ENCODE measurements around the gene C3orf85.

C3orf85 gene

DNA sequence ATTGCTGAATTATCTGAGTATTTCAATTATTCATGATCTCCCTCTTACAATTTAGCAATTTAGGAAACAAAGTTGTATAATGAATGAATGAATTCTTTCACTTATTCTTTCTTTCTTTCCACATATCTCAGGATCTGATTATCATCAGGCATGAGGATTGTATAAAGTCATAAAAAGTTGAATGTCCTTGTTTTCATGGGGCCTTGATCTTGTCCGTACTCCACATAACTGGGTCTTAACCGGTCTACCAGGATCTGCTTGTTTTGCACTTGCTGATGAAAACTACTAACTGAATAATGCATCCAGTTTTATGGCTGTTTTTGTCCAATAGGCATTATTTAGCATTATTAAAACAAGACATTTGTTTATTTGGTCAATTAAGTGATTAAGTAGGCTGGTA is 12.6 kb downstream of the C3orf85 start:
- TF ChIP-seq, protein P1, sequence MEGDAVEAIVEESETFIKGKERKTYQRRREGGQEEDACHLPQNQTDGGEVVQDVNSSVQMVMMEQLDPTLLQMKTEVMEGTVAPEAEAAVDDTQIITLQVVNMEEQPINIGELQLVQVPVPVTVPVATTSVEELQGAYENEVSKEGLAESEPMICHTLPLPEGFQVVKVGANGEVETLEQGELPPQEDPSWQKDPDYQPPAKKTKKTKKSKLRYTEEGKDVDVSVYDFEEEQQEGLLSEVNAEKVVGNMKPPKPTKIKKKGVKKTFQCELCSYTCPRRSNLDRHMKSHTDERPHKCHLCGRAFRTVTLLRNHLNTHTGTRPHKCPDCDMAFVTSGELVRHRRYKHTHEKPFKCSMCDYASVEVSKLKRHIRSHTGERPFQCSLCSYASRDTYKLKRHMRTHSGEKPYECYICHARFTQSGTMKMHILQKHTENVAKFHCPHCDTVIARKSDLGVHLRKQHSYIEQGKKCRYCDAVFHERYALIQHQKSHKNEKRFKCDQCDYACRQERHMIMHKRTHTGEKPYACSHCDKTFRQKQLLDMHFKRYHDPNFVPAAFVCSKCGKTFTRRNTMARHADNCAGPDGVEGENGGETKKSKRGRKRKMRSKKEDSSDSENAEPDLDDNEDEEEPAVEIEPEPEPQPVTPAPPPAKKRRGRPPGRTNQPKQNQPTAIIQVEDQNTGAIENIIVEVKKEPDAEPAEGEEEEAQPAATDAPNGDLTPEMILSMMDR (conservative IDR thresholded peaks at IDR 0.05; ENCODE audit: low read length), result no peak
- DNase-seq (ENCODE audit: low read depth), result no peak
- H3K4me3 ChIP-seq (ENCODE audit: low read length), result no peak overlapping the region

DNA sequence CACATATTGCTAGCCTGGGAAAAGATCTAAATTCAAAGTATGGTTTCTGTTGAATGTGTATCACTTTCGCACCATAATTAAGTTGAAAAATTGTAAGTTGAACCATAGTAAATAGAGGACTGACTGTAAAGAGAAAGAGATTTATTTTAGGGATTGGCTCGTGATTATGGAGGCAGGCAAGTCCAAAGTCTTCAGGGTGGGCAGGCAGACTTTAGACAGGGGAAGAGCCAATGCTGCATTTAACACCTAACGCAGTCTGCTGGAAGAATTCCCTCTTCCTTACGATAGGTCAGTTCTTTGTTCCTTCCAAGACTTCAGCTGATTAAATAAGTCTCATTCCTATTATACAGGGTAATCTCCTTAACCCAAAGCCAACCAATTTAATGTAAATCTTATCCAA is 15.8 kb downstream of the C3orf85 start:
- DNase-seq (ENCODE audit: low read depth), result no peak
- TF ChIP-seq, protein P1 (conservative IDR thresholded peaks at IDR 0.05; ENCODE audit: low read length), result no peak
- H3K4me3 ChIP-seq (ENCODE audit: low read length), result no peak overlapping the region

DNA sequence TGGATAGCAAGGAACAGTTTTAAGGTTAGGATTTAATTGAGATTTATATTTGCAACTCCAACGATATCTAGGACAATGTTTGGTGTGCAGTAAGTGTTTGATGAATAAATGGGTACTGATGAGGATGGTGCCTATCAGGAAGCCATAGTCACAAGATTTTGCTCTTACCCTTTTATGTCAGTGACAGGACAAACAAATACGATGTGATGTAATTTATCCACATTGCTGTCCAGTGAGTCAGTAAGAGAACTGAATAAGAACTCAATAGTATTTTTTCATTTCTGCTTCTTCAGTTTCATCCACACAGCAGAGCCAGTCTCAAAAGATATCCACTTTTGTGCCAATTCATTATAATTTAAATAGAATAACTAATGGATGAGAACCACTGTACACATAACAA is 18.5 kb downstream of the C3orf85 start:
- TF ChIP-seq, protein P1 (conservative IDR thresholded peaks at IDR 0.05; ENCODE audit: low read length), result no peak
- no peak for DNase-seq (ENCODE audit: low read depth)
- no peak overlapping the region for H3K4me3 ChIP-seq (ENCODE audit: low read length)

DNA sequence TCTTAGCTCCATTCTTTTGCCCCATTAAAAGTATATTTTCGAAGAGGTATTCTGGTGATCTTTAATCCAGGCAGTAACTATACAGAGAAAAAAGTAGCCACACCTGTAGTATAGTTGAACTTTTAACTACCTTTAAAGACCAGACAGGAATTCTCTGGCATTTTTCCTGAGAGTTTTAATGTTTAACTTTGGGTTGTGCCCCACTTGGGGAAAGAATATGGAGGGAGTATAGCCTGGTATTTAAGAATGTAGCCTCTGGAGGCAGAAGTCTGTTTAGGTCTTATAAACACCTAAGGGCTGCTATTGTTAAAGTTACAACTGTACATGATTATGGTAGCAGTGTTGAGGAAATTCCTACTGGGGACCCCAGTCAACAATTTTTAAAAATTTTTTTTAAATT is 19.3 kb downstream of the C3orf85 start:
- TF ChIP-seq, protein P1 (conservative IDR thresholded peaks at IDR 0.05; ENCODE audit: low read length), result no peak
- DNase-seq (ENCODE audit: low read depth), result no peak
- H3K4me3 ChIP-seq (ENCODE audit: low read length), result no peak overlapping the region

DNA sequence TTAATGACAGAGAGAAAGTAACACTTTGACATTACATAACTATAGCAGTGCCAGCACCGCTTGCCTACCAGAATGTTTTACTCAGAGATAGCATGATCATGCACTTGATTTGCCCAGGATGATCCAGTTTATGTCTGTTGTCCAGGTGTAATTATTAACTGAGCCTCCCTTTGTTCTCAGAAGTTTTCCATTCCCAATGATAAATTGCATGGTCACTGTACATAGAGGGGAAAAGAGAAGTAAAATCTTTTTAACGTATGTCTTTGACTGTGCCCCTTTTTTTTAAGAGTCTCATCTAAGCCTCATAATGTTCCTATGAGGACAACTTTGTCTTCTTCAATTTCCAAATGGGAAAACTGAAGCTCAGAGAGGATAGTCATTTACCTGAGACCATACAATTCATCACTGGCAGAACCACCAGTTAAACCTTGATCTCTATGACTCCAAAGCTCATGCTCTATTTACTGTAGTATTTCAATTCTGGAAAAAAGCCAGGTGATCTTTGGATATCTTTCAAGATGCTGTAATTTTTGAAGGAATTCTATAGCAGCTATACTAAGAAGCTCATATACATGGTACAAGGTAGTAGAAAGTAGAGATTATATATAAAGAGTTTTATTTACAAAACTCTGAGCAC is 25.1 kb downstream of the C3orf85 start:
- no peak for DNase-seq (ENCODE audit: low read depth)
- TF ChIP-seq, protein P1 (conservative IDR thresholded peaks at IDR 0.05; ENCODE audit: low read length), result no peak
- no peak overlapping the region for H3K4me3 ChIP-seq (ENCODE audit: low read length)

DNA sequence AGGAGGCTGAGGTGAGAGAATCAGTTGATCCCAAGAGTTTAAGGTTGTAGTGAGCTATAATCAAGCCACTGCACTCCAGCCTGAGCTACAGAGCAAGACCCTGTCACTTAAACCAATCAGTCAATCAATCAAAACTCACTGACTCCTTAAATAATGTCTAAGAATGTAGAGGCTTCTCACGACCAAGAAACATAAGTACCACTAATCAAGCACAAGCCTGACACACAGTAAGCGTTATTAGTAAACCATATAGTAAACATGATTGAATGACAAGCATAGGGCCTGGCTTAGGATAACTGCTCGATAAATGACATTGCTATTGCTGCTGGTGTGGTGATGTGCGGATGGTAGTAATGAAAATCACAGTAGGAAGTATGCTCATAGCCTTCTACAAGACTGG is 29.4 kb downstream of the C3orf85 start:
- H3K4me3 ChIP-seq (ENCODE audit: low read length), result no peak overlapping the region
- no peak for DNase-seq (ENCODE audit: low read depth)
- TF ChIP-seq, protein P1 (conservative IDR thresholded peaks at IDR 0.05; ENCODE audit: low read length), result no peak

DNA sequence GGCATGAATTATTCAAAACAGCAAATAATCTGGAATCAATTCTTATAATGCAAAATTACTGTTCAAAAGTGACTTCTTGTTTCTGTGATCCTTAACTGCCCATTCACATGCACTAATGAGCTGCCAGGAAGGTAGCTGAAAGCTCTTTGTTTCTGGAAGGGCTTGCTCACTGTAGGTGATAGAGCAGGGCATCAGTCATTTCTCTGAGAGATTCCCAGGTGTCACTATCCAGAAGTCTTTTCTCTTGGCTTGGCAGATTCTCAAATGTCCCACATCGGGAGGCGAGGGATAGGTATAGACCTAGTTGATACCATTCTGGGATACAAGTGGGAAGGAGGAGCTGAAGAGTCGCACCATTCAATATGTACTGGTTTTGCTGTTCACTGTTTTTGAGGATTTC is 35.0 kb downstream of the C3orf85 start:
- no peak for DNase-seq (ENCODE audit: low read depth)
- TF ChIP-seq, protein P1 (conservative IDR thresholded peaks at IDR 0.05; ENCODE audit: low read length), result no peak
- H3K4me3 ChIP-seq (ENCODE audit: low read length), result no peak overlapping the region
